Measurements from ENCODE around the gene FUOM. TPM values are rescaled to one million over a fixed set of nuclear protein-coding genes. Genes with fewer than 3 reads are reported as not detected.
A peak's percentile ranks its signal among the peaks of the same experiment; 100 is the strongest.
"Not testable (repeated sequence)": the region's sequence is repeated elsewhere in the genome, so short reads cannot be mapped to it uniquely, and the experiment has no call there.

Gene FUOM
- total RNA-seq, 1 donor from 2014 or later, result 37.2 TPM

DNA sequence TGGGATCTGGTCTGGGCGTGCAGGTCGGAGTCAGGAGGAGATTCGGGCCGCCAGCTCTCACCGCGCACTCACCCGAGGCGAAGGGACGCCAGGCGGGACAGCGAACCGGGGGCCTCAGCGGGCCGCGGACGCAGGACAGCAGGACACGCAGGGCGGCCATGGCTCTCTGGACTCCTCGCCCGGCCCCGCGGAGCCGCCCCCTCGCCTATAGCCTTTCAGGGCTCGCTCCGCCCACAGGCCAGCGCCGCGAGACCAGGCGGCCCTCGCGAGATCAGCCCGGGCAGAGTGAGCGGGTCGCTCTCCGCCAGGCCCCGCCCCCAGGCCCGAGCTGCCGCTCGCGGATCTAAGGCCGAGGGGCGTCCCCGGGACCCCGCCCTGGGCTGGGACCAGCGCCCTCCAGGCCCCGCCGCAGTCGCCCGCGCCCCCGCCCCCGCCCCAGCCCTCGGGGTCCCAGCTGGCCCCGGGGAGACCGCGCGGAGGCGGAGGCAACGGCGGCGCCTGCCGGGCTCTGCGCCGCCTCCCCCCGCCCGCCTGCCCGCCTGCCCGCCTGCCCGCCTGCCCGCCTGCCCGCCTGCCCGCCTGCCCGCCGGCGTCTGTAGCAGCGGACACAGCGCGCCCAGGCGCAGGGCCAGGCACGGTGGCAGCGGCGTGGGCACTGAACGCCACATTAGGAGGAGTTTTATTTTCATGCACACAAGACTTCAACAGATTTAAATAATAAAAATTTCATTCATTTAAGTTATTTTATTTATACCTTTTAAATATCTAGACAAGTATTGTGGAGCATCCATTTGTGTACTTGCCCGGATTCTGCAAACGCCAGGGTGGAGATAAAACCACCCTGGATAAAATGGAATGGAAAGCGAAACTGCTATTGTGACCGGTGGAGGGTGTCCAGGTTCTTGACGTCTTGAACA lies 15.6 kb upstream of the FUOM start, which contains the start of gene ECHS1:
ECHS1 (minus strand) TSS at position 181 of the 917 bp plus-strand sequence; CDS start at position 160, 21 bp downstream.
- peaks cover 27% of the 10 kb centered on the region for H3K36me3 Mint-ChIP-seq (ENCODE audit: low read depth)
- H3K4me3 Mint-ChIP-seq, result peak within 1 kb of the TSS; percentile 83
- TF ChIP-seq, protein P1, sequence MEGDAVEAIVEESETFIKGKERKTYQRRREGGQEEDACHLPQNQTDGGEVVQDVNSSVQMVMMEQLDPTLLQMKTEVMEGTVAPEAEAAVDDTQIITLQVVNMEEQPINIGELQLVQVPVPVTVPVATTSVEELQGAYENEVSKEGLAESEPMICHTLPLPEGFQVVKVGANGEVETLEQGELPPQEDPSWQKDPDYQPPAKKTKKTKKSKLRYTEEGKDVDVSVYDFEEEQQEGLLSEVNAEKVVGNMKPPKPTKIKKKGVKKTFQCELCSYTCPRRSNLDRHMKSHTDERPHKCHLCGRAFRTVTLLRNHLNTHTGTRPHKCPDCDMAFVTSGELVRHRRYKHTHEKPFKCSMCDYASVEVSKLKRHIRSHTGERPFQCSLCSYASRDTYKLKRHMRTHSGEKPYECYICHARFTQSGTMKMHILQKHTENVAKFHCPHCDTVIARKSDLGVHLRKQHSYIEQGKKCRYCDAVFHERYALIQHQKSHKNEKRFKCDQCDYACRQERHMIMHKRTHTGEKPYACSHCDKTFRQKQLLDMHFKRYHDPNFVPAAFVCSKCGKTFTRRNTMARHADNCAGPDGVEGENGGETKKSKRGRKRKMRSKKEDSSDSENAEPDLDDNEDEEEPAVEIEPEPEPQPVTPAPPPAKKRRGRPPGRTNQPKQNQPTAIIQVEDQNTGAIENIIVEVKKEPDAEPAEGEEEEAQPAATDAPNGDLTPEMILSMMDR (IDR thresholded peaks at IDR 0.05), result no peak
- POLR2A ChIA-PET, result interaction anchor here (0.7 to 2.9 kb wide), 6 partner anchors 9 to 29 kb away, joined by 3 to 34 read pairs (median 11); partner anchors contain the start of genes FUOM and MTG1
- H3K27ac Mint-ChIP-seq, result peak within 1 kb of the TSS; percentile 88
- CTCF ChIA-PET, result interaction anchor here (1.7 kb wide), 1 partner anchor 44 kb away, joined by 5 read pairs; no protein-coding TSS in a partner anchor
- H3K4me1 Mint-ChIP-seq, result peaks cover 27% of the 10 kb centered on the region
- H3K27me3 Mint-ChIP-seq, result no peaks in the 10 kb centered on the region
- ATAC-seq (ENCODE audit: low read depth) (peak; percentile 96), DNase-seq (peak; percentile 96)
- no peaks in the 10 kb centered on the region for H3K9me3 Mint-ChIP-seq
- intact Hi-C loops (cut with micrococcal nuclease), result loop anchor here (1.0 to 10.0 kb wide), 6 partner anchors 15 to 1039 kb away; partner anchors contain the start of genes FUOM, LRRC27 and MTG1

DNA sequence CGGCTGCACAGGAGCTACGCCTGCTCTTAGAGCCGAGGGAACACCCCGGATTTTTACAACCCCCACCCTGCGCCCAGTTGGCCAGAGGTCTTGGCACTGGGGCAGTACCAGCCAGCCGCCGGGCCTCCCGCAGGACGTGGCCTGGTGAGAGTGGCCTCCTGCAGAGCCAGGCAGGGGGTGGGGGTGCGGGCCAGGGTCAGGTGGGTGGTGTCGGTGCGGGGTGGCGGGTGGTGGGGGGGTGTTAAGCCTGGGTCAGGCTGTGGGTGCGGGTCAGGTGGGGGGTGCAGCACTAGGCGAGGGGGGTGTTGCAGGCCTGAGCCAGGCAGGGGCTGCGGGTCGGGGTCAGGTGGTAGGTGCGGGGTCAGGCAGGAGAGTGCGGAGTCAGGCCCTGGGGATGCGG lies 14.7 kb upstream of the FUOM start:
- peaks cover 34% of the 10 kb centered on the region for H3K36me3 Mint-ChIP-seq (ENCODE audit: low read depth)
- POLR2A ChIA-PET, result interaction anchor here (1.1 to 2.1 kb wide), 5 partner anchors 11 to 28 kb away, joined by 4 to 19 read pairs (median 9); partner anchors contain the start of genes FUOM and MTG1
- H3K27ac Mint-ChIP-seq, result no peak overlapping the region
- CTCF ChIA-PET, result interaction anchor here (1.7 kb wide), 1 partner anchor 43 kb away, joined by 5 read pairs; no protein-coding TSS in a partner anchor
- TF ChIP-seq, protein P1 (IDR thresholded peaks at IDR 0.05), result no peak
- peaks cover 24% of the 10 kb centered on the region for H3K4me1 Mint-ChIP-seq
- DNase-seq, result no peak
- H3K27me3 Mint-ChIP-seq, result no peaks in the 10 kb centered on the region
- intact Hi-C loops (cut with micrococcal nuclease), result loop anchor here (5.0 to 10.0 kb wide), 2 partner anchors 35 to 1038 kb away; partner anchors contain the start of gene LRRC27
- peak overlapping the region; percentile 75 for H3K4me3 Mint-ChIP-seq
- ATAC-seq (ENCODE audit: low read depth), result no peak
- H3K9me3 Mint-ChIP-seq, result no peaks in the 10 kb centered on the region

DNA sequence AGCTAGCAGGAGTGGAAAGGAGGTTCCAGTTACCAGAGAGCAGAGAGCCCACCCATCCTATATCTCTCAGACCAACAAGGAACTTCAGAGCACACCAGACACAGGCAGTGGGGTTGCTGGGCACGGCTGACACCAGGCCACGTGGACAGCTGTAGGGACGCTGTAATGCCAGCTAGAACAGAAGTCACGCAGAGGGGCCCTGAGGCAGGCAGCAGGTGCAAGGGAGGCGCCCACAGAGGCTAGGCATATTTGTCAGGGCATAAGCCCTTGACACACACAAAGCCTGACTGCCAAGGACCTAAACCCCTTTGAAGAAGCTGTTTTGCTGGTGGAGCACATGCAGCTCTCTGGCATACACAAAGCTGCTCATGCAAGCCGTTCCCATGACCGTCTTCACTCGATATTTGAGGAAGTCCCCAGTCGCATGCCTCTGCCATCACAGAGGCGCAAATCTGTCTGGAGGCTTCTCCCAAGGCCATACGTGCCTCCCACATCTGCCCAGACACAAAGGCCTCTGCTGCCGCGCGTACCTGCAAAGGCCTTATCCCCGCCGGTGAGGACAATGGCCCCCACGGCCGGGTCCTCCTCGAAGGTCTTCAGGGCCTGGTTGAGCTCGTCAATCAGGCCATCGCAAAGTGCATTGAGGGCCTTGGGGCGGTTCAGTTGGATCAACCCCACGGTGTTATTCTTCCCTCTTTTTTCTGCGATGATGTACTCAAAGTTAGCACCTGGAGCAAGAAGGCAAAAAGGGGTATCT lies 12.4 kb upstream of the FUOM start:
- Mint-ChIP-seq H3K27me3 (no peaks in the 10 kb centered on the region), H3K27ac (no peak overlapping the region), H3K4me3 (peak overlapping the region; percentile 55), H3K36me3 (ENCODE audit: low read depth) (peaks cover 46% of the 10 kb centered on the region), H3K9me3 (no peaks in the 10 kb centered on the region), H3K4me1 (peaks cover 22% of the 10 kb centered on the region)
- TF ChIP-seq, protein P1 (IDR thresholded peaks at IDR 0.05), result no peak
- POLR2A ChIA-PET, result interaction anchor here (0.6 to 0.8 kb wide), 3 partner anchors 28 to 35 kb away, joined by 3 read pairs; no protein-coding TSS in a partner anchor
- no peak for ATAC-seq (ENCODE audit: low read depth)
- intact Hi-C loops (cut with micrococcal nuclease), result loop anchor here (5.0 to 10.0 kb wide), 2 partner anchors 37 to 1035 kb away; partner anchors contain the start of gene LRRC27
- CTCF ChIA-PET, result interaction anchor here (1.3 kb wide), 1 partner anchor 41 kb away, joined by 3 read pairs; no protein-coding TSS in a partner anchor
- no peak for DNase-seq

DNA sequence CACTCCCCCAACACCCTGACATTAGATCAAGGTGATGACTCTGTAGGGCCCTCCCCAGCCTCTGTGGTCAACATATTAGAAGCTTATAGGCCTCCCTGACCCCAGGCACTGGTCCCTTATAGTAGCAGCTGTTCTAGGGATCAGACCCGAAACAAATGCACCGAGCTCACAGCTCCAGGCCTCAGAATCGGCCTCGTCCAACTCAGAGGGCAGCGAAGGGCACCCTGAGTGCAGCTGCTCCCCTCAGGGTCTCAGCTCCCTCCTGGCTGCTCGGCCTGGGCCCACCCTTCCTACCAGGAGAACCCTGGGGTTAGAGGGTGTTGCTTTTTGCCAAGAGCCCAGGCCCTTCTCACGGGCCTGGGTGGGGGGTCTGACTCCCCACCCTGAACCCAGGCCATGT lies 10.3 kb upstream of the FUOM start:
- Mint-ChIP-seq H3K27ac (no peak overlapping the region), H3K9me3 (no peaks in the 10 kb centered on the region), H3K36me3 (ENCODE audit: low read depth) (peaks cover 56% of the 10 kb centered on the region), H3K4me3 (no peak overlapping the region), H3K4me1 (peaks cover 9% of the 10 kb centered on the region), H3K27me3 (no peaks in the 10 kb centered on the region)
- ATAC-seq (ENCODE audit: low read depth) (no peak), DNase-seq (no peak)
- ChIA-PET CTCF (no interaction called here), POLR2A (no interaction called here)
- intact Hi-C loops (cut with micrococcal nuclease), result no loop called here
- TF ChIP-seq, protein P1 (IDR thresholded peaks at IDR 0.05), result no peak

DNA sequence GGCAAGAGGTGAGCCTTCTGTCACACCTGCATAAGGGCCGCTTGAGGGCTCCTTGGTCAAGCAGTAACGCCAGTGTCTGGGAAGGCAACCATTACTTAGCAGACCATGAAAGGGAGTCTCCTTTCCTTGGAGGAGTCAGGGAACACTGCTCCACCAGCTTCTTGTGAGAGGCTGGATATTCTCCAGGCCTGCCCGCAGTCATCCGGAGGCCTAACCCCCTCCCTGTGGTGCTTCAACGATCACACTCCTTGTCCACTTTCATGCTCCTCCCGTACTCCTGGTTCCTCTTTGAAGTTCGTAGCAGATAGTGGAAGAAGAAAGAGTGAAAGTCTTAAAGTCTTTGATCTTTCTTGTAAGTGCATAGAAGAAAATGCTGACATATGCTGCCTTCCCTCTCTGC lies 9.6 kb upstream of the FUOM start:
- POLR2A ChIA-PET, result not testable (repeated sequence)

More for the DNA sequence above, 9.6 kb upstream of the FUOM start:
- H3K4me3 Mint-ChIP-seq; H3K27me3 Mint-ChIP-seq; CTCF ChIA-PET; intact Hi-C loops (cut with micrococcal nuclease); H3K4me1 Mint-ChIP-seq; H3K27ac Mint-ChIP-seq; ATAC-seq (ENCODE audit: low read depth); DNase-seq; H3K9me3 Mint-ChIP-seq: not testable (repeated sequence)
- H3K36me3 Mint-ChIP-seq (ENCODE audit: low read depth), result peaks cover 62% of the 10 kb centered on the region

Data from activated B cell treated with CpG ODN at 0.5 μM for 24 hours (primary cell).